HAP-1 (cell line): ENCODE results near the gene TSC22D2.

ENCODE experiments used
- DNase-seq, 2 experiments: peaks; one replicate each; pipeline ENCODE4 v3.0.0-alpha.2; 2016 to 2020; ENCODE audit warnings: low spot score in 2 of 2
- H3K27me3 ChIP-seq: fragments of 250-450 bp; sonication (Bioruptor Pico); 2 replicates; pipeline ENCODE4 v1.5.1; 2020; ENCODE audit warnings: low read depth, mild to moderate bottlenecking, moderate library complexity
- H3K36me3 ChIP-seq: fragments of 250-450 bp; sonication (Bioruptor Pico); replicated peaks from 2 replicates; pipeline ENCODE4 v1.5.1; 2020; ENCODE audit warnings: mild to moderate bottlenecking
- H3K4me1 ChIP-seq: fragments of 250-450 bp; sonication (Bioruptor Pico); 2 replicates; pipeline ENCODE4 v1.5.1; 2020; ENCODE audit warnings: mild to moderate bottlenecking
- H3K4me3 ChIP-seq: fragments of 250-450 bp; sonication (Bioruptor Pico); 2 replicates; pipeline ENCODE4 v1.5.1; 2020; ENCODE audit warnings: mild to moderate bottlenecking, moderate library complexity
- H3K9me3 ChIP-seq: fragments of 250-450 bp; sonication (Bioruptor Pico); 2 replicates; pipeline ENCODE4 v1.5.1; 2020; ENCODE audit warnings: mild to moderate bottlenecking, moderate library complexity
- in situ Hi-C: fragments of 300-500 bp; cut with MboI; formaldehyde crosslinking; loops from 3 replicates; pipeline ENCODE4 v1.14.3; 2020; ENCODE audit warnings: low sequenced_read_pairs, inconsistent platforms, mixed read lengths

Gene TSC22D2

GRCh38 chr3:150411976-150412375 lies 3.9 kb downstream of the TSC22D2 start:
- Histone ChIP-seq H3K9me3 (no peaks in the 10 kb centered on the region), H3K27me3 (no peaks in the 10 kb centered on the region), H3K36me3 (peaks cover 5% of the 10 kb centered on the region), H3K4me3 (peak overlapping the region; percentile 78), H3K4me1 (peaks cover 14% of the 10 kb centered on the region)
- in situ Hi-C loops = no loop called here
- DNase-seq = no peak

DNA sequence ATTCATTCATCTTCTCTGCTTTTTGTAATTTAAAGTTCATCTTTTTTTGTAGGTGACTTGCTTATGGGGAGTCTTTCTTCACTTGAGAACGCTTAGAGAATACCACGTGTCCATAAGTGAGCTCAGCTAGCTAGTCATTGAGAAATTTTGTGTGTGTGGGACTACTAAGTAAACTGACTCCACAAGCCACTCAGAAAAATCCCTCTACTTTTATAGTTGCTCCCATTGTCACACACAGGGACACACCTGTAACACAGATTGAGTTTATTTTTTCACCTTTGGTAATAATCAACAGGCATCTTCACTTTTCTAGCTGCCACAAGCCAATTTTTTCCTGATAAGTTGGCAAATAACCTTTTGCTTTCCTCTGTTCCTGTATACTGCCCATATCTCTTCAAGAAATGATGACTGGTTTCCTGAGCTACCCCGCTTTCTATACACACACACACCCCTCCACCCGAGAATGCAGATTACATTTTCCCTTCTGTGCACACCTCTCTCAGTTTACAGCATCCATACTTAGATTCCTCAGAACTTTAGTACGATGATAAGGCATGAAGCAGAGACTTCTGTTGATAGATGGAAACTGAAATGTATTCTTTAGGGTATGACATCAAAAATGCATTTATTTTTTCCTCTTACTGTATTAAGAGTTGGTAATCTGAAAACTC lies 4.6 kb downstream of the TSC22D2 start:
- H3K27me3 ChIP-seq = no peaks in the 10 kb centered on the region
- H3K9me3 ChIP-seq = no peaks in the 10 kb centered on the region
- peaks cover 8% of the 10 kb centered on the region for H3K4me1 ChIP-seq
- peak; percentile 9 to 59 for DNase-seq
- H3K36me3 ChIP-seq = peaks cover 5% of the 10 kb centered on the region
- H3K4me3 ChIP-seq = peak overlapping the region; percentile 78
- in situ Hi-C loops = no loop called here

GRCh38 chr3:150414258-150414657 lies 6.2 kb downstream of the TSC22D2 start:
- H3K9me3 ChIP-seq = no peaks in the 10 kb centered on the region
- peak overlapping the region; percentile 78 for H3K4me3 ChIP-seq
- H3K36me3 ChIP-seq = peaks cover 5% of the 10 kb centered on the region
- in situ Hi-C loops = no loop called here
- H3K27me3 ChIP-seq = no peaks in the 10 kb centered on the region
- DNase-seq = peak; percentile 59 to 83
- H3K4me1 ChIP-seq = peaks cover 8% of the 10 kb centered on the region

DNA sequence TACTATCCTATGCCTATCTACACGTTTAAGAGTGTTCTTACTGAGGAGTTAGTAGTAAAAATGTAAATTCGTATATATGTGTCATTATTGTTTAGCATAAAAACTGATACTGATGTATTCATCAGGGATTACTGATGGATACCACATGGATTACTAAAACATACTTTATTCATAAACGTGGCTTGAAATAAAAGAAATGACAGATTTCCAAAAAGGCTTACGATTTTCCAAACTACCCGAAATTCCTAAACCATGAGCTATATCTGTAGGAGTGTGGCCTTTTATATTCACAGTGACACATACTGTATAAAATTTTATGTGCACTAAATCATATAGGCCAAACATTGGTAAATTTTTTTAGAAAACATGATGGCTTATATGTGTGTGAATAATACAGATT lies 6.9 kb downstream of the TSC22D2 start:
- in situ Hi-C loops = no loop called here
- DNase-seq = no peak
- H3K36me3 ChIP-seq = peaks cover 5% of the 10 kb centered on the region
- H3K9me3 ChIP-seq = no peaks in the 10 kb centered on the region
- H3K27me3 ChIP-seq = no peaks in the 10 kb centered on the region
- H3K4me3 ChIP-seq = peak overlapping the region; percentile 78; the same call in 1 of the 2 replicates
- peaks cover 13% of the 10 kb centered on the region for H3K4me1 ChIP-seq

DNA sequence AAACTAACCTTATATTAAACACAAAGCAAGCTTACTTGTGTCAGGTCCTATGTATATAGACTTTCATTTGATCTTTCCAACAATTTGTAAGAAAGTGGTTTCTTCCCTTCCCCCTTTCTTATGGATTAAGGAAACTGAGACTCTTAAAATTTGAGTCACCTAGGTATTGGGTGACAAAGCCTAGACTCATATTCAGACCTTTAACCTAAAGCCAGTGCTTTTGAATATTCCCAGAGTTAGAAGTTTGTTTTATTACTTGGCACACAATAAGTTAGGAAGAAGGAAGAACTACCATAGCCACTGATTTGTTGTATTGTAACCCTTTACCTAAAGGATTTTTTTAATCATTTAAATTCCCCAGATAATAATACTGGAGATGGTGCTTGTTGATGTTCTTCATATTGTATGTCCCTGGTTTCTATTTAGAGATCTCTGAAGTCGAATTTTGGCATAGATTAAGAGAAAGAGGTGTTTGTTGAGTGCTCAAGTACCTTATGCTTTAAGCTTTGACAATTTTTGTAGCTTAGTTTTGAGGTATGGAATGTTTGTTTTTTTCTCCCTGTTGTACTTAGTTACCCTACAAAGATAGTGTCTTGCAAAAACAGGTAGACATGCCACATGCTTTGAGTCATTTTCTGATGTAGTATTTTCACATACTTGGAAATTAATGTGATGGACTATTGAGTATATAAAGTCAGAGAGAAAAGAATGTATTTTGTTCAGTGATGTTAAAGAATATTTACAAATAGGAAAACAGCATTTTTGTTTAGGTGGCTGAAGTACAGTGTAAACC lies 11.2 kb downstream of the TSC22D2 start:
- H3K4me3 ChIP-seq = no peak overlapping the region
- H3K9me3 ChIP-seq = no peaks in the 10 kb centered on the region
- H3K27me3 ChIP-seq = no peaks in the 10 kb centered on the region
- DNase-seq = no peak
- in situ Hi-C loops = no loop called here
- H3K4me1 ChIP-seq = peaks cover 13% of the 10 kb centered on the region
- H3K36me3 ChIP-seq = peaks cover 5% of the 10 kb centered on the region; the same call in 1 of the 2 replicates

DNA sequence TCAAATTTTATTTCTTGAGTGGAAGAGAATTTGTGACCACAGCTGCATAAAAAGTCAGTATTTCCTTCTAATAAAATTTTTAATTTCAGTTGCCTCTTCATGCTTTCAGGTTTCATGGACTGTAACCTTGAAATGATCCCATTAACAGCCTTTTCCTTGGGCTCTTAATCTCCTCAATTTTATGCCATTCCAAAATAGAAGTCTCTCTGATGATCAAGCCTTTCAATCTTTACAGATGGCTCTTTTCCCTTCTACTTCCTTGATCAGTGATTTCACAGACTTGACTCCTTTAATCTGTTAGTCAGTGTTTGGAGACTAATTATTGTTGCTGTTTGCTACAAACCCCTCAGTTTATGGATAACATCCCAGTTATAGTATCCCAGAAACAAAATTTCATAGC lies 11.9 kb downstream of the TSC22D2 start:
- Histone ChIP-seq H3K36me3 (peaks cover 5% of the 10 kb centered on the region; the same call in 1 of the 2 replicates), H3K4me3 (no peak overlapping the region), H3K9me3 (no peaks in the 10 kb centered on the region), H3K27me3 (no peaks in the 10 kb centered on the region), H3K4me1 (peaks cover 8% of the 10 kb centered on the region)
- in situ Hi-C loops = no loop called here
- no peak for DNase-seq

DNA sequence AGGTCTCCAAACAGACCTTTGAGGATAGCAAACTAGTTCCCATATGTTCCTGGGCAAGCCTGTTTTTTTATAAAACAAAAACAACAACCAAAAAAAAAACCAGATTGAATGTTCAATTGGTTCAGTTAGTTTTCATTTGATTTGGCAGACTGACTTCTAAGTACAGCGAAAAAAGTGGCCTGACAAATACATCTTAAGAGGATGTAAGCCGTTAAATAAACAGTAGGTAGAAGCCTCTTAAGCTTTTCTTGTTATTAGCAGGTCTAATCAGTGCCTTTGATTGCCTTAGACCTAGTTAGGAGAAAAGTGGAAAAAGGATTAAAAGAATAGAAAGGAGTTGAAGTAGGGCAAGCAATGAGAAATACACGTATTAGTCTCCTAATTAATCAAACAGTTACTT lies 13.2 kb downstream of the TSC22D2 start:
- no peaks in the 10 kb centered on the region for H3K9me3 ChIP-seq
- in situ Hi-C loops = no loop called here
- H3K36me3 ChIP-seq = peaks cover 3% of the 10 kb centered on the region
- H3K4me3 ChIP-seq = no peak overlapping the region
- no peak for DNase-seq
- no peaks in the 10 kb centered on the region for H3K27me3 ChIP-seq
- H3K4me1 ChIP-seq = peaks cover 5% of the 10 kb centered on the region

DNA sequence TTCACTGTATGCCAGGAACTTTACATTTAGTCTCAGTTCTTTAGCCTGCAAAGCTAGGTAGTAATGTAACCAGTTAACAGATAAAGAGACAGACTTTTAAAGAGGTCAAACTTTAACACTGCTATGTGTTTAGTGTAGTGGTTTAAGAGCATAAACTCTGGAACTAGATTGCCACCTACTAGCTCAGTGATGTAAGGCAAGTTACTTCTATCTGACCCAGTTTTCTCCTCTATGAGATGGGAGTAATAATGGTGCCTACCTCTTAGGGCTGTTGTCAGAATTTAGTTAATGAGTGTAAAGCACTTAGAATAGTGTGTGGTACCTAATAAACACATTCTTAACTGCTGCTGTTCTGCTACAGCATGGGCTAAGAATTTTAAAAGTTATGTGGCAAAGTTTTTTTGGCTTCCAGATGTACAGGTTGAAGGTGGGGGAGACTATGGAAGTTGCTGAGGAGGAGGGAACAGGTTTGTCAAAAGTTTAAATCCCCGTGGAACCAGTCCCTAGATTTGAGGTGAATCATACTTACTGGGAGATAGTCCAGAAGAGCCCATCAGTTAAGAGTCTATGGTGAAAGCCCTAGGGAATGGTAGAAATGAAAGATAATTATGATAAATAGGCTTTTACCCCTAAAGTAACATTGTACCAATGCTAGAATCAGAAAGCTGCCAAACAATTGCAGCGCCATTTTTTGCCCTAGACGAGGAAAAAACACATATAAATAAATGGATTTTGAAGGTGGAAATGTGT lies 13.9 kb downstream of the TSC22D2 start:
- H3K4me1 ChIP-seq = peaks cover 5% of the 10 kb centered on the region
- H3K9me3 ChIP-seq = no peaks in the 10 kb centered on the region
- no peak overlapping the region for H3K4me3 ChIP-seq
- H3K36me3 ChIP-seq = peaks cover 3% of the 10 kb centered on the region
- H3K27me3 ChIP-seq = no peaks in the 10 kb centered on the region
- no peak for DNase-seq
- in situ Hi-C loops = no loop called here

DNA sequence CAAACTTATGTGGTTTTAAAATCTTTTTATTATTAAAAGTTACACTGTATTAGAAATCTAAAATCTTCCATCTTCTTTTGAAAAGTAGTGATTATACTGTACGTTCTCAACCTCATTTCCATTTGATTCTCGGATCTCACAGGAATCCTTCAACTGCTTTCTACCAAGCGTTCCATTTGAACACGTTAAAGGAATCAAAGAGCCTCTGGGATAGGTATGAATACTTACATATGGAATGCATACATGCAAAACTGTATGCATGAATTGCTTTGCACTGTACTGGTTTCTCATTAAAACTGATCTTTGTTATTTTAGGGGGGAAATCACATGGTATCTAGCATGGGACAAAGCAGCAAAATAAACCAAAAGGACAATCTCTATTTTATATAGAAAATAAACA lies 14.8 kb downstream of the TSC22D2 start:
- no peak for DNase-seq
- in situ Hi-C loops = no loop called here
- Histone ChIP-seq H3K4me3 (no peak overlapping the region), H3K9me3 (no peaks in the 10 kb centered on the region), H3K27me3 (no peaks in the 10 kb centered on the region), H3K4me1 (peaks cover 5% of the 10 kb centered on the region), H3K36me3 (peaks cover 3% of the 10 kb centered on the region)

- H3K27me3 ChIP-seq = no peaks in the 10 kb centered on the region
- peaks cover 3% of the 10 kb centered on the region for H3K36me3 ChIP-seq
- in situ Hi-C loops = no loop called here
These were observed 15.7 kb downstream of the TSC22D2 start for GRCh38 chr3:150423761-150424160.

DNA sequence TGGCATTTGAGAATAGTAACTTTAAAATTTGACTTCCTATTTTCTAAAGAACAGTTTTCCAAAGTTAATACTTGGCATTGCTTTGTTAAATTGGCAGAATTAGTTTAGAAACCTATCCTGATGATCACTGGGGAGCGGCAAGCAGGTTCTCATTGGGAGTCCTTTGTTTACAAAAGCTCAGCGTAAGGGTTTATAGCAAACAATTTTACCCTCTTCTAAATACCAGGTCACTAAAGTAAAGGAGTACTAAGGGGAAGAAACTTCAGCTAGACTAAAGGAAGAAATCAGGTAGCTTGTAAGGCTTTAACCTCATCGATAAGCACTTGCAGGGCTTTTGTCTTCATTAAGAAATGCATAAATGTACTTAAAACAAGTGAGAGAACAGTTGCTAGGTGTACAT lies 18.2 kb downstream of the TSC22D2 start:
- H3K27me3 ChIP-seq = no peaks in the 10 kb centered on the region
- no peak for DNase-seq
- H3K9me3 ChIP-seq = no peaks in the 10 kb centered on the region
- H3K36me3 ChIP-seq = peaks cover 3% of the 10 kb centered on the region
- in situ Hi-C loops = no loop called here
- H3K4me1 ChIP-seq = no peaks in the 10 kb centered on the region; the same call in 1 of the 2 replicates
- no peak overlapping the region for H3K4me3 ChIP-seq

More at GRCh38 chr3:150423761-150424160, 15.7 kb downstream of the TSC22D2 start:
- Histone ChIP-seq H3K4me1 (peaks cover 5% of the 10 kb centered on the region), H3K4me3 (no peak overlapping the region), H3K9me3 (no peaks in the 10 kb centered on the region)
- DNase-seq = no peak

- no peaks in the 10 kb centered on the region for H3K27me3 ChIP-seq
- no peak overlapping the region for H3K4me3 ChIP-seq
- H3K4me1 ChIP-seq = no peaks in the 10 kb centered on the region
- H3K9me3 ChIP-seq = no peaks in the 10 kb centered on the region
- DNase-seq = no peak
- in situ Hi-C loops = no loop called here
- peaks cover 3% of the 10 kb centered on the region for H3K36me3 ChIP-seq
These were observed 20.5 kb downstream of the TSC22D2 start for GRCh38 chr3:150428562-150428961.

- no peak overlapping the region for H3K4me3 ChIP-seq
- in situ Hi-C loops = no loop called here
- DNase-seq = no peak
- no peaks in the 10 kb centered on the region for H3K27me3 ChIP-seq
- no peaks in the 10 kb centered on the region; the same call in 1 of the 2 replicates for H3K36me3 ChIP-seq
- no peaks in the 10 kb centered on the region; the same call in 1 of the 2 replicates for H3K4me1 ChIP-seq
- H3K9me3 ChIP-seq = no peaks in the 10 kb centered on the region
These were observed 21.9 kb downstream of the TSC22D2 start for GRCh38 chr3:150429767-150430671.
